Type B pancreatic cell (in vitro differentiated cells): Measurements from ENCODE around the gene TAOK2. TPM values are rescaled to one million over a fixed set of nuclear protein-coding genes. Genes with fewer than 3 reads are reported as not detected.

Experiments
- DNase-seq: peaks from one replicate; pipeline ENCODE4 v3.0.0; 2021; ENCODE audit warnings: mixed read lengths; ENCODE audit not compliant: unreplicated experiment; ENCODE audit errors: extremely low spot score
- H3K27ac Mint-ChIP-seq: 2 replicates; pipeline ENCODE4 v1.8.0; 2021; ENCODE audit warnings: mild to moderate bottlenecking, mixed read lengths
- H3K27me3 Mint-ChIP-seq: 2 replicates; pipeline ENCODE4 v1.8.0; 2021; ENCODE audit warnings: mixed read lengths
- H3K36me3 Mint-ChIP-seq: 2 replicates; pipeline ENCODE4 v1.8.0; 2021; ENCODE audit warnings: mixed read lengths
- H3K4me1 Mint-ChIP-seq: one replicate; pipeline ENCODE4 v1.8.0; 2021; ENCODE audit warnings: mixed read lengths; ENCODE audit not compliant: unreplicated experiment
- H3K4me3 Mint-ChIP-seq: 2 replicates; pipeline ENCODE4 v1.8.0; 2021; ENCODE audit warnings: mild to moderate bottlenecking, mixed read lengths
- H3K9me3 Mint-ChIP-seq: 2 replicates; pipeline ENCODE4 v1.8.0; 2021; ENCODE audit warnings: mixed read lengths
- CTCF ChIP-seq: fragments of 200-600 bp; sonication (generic); conservative IDR thresholded peaks from 2 replicates; pipeline ENCODE4 v1.5.0; 2021; ENCODE audit warnings: antibody characterized with exemption, mild to moderate bottlenecking
- total RNA-seq: library from RNA; stranded (reverse); gene quantifications from 2 replicates; pipeline ENCODE4 v1.2.1, GENCODE V29; 2021; ENCODE audit warnings: low replicate concordance

TAOK2 gene
- total RNA-seq, 1 donor from 2014 or later = 52.4 TPM

GRCh38 chr16:29961479-29962343, 12.0 kb upstream of the TAOK2 start, which contains the start of gene TMEM219:
TMEM219 (plus strand) TSS chr16:29962079; CDS start chr16:29963144, 1,065 bp downstream.
- peaks cover 11% of the 10 kb centered on the region for H3K4me1 Mint-ChIP-seq
- DNase-seq = peak; percentile 96
- H3K4me3 Mint-ChIP-seq = peak within 1 kb of the TSS; percentile 94
- peak; percentile 77 for TF ChIP-seq CTCF
- H3K27me3 Mint-ChIP-seq = no peaks in the 10 kb centered on the region
- H3K27ac Mint-ChIP-seq = peak within 1 kb of the TSS; percentile 95
- H3K36me3 Mint-ChIP-seq = no peaks in the 10 kb centered on the region
- H3K9me3 Mint-ChIP-seq = no peaks in the 10 kb centered on the region

GRCh38 chr16:29962344-29962994, 11.2 kb upstream of the TAOK2 start:
- Mint-ChIP-seq H3K4me1 (peaks cover 11% of the 10 kb centered on the region), H3K27ac (peak overlapping the region; percentile 95), H3K9me3 (no peaks in the 10 kb centered on the region), H3K36me3 (no peaks in the 10 kb centered on the region), H3K4me3 (peak overlapping the region; percentile 94), H3K27me3 (no peaks in the 10 kb centered on the region)
- DNase-seq = no peak
- TF ChIP-seq CTCF = no peak

GRCh38 chr16:29963021-29963743, 10.5 kb upstream of the TAOK2 start:
- peak overlapping the region; percentile 95 for H3K27ac Mint-ChIP-seq
- no peak for DNase-seq
- no peaks in the 10 kb centered on the region for H3K36me3 Mint-ChIP-seq
- H3K4me1 Mint-ChIP-seq = peaks cover 11% of the 10 kb centered on the region
- no peak for TF ChIP-seq CTCF
- H3K27me3 Mint-ChIP-seq = no peaks in the 10 kb centered on the region
- peak overlapping the region; percentile 94 for H3K4me3 Mint-ChIP-seq
- no peaks in the 10 kb centered on the region for H3K9me3 Mint-ChIP-seq

- Mint-ChIP-seq H3K4me3 (no peak overlapping the region), H3K36me3 (peaks cover 18% of the 10 kb centered on the region), H3K9me3 (peaks cover 3% of the 10 kb centered on the region), H3K27me3 (no peaks in the 10 kb centered on the region), H3K4me1 (peaks cover 6% of the 10 kb centered on the region), H3K27ac (no peak overlapping the region)
- no peak for TF ChIP-seq CTCF
- no peak for DNase-seq
These were observed 5.5 kb upstream of the TAOK2 start for GRCh38 chr16:29968205-29968604.

- no peak overlapping the region for H3K27ac Mint-ChIP-seq
- H3K9me3 Mint-ChIP-seq = peaks cover 5% of the 10 kb centered on the region
- H3K36me3 Mint-ChIP-seq = peaks cover 28% of the 10 kb centered on the region
- DNase-seq = no peak
- H3K27me3 Mint-ChIP-seq = no peaks in the 10 kb centered on the region
- TF ChIP-seq CTCF = no peak
- no peak overlapping the region for H3K4me3 Mint-ChIP-seq
- H3K4me1 Mint-ChIP-seq = peaks cover 19% of the 10 kb centered on the region
These were observed 2.4 kb upstream of the TAOK2 start for GRCh38 chr16:29971304-29971703.
